ENCODE data around the gene DCBLD1.

DNA sequence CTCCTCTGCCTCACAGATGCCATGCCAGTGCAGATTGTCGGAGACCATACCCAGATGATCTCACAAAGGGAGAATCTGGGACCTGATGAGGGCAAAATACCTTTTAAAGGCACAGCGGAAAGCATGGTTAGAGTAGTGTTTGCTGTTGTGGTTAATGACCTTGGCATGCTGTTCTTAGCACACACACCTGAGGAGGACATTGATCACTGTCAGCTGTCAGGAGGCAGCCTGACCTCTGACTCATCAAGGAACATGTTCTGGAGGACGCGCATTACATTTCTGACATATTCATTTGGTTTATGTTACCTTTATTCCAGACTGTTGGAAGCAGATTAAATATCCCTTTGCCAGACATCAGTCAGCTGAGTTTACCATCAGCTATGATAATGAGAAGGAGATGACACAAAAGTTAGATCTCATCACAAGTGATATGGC, 62.7 kb downstream of the DCBLD1 start:
- TF ChIP-seq, protein P1, sequence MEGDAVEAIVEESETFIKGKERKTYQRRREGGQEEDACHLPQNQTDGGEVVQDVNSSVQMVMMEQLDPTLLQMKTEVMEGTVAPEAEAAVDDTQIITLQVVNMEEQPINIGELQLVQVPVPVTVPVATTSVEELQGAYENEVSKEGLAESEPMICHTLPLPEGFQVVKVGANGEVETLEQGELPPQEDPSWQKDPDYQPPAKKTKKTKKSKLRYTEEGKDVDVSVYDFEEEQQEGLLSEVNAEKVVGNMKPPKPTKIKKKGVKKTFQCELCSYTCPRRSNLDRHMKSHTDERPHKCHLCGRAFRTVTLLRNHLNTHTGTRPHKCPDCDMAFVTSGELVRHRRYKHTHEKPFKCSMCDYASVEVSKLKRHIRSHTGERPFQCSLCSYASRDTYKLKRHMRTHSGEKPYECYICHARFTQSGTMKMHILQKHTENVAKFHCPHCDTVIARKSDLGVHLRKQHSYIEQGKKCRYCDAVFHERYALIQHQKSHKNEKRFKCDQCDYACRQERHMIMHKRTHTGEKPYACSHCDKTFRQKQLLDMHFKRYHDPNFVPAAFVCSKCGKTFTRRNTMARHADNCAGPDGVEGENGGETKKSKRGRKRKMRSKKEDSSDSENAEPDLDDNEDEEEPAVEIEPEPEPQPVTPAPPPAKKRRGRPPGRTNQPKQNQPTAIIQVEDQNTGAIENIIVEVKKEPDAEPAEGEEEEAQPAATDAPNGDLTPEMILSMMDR (optimal IDR thresholded peaks at IDR 0.05 in 1 of 3, IDR thresholded peaks at IDR 0.05 in 1 of 3, conservative IDR thresholded peaks at IDR 0.05 in 1 of 3; ENCODE audit: extremely low read depth in 1 of 3, insufficient read depth in 2 of 3, low read length in 3 of 3): no peak
- no peak for TF ChIP-seq EZH2 (IDR thresholded peaks at IDR 0.05; ENCODE audit: low read length)

Measured in keratinocyte (primary cell).